ENCODE data around the gene NTF3.
A peak's percentile ranks its signal among the peaks of the same experiment; 100 is the strongest.

Gene NTF3

GRCh38 chr12:5407034-5407856 is 24.7 kb upstream of the NTF3 start:
- DNase-seq (ENCODE audit: low spot score): no peak
- in situ Hi-C loops (cut with MboI; ENCODE audit: low pct_unique_long_range_greater_than_20kb, low sequenced_read_pairs, unreplicated experiment): no loop called here
- TF ChIP-seq CTCF (IDR thresholded peaks at IDR 0.05; ENCODE audit: extremely low read depth, insufficient read depth, missing control alignments): no peak

DNA sequence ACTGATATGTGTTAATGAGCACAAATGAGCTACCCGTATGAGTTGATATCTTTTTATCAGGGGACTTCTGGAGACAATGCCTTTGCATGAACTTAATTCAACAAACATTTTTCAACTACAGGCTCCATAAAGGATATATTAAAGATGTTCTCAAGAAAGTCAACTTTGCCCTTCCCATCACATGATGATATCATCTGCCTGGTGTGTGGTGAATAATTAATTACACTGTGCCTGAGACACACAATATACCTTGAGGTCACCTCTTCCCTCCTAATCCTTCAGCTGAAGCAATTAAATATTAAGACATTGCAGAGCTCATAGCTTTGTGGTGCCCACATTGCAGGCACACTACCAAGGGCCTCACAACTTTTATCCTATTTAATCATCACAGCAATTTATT is 22.3 kb upstream of the NTF3 start:
- no peak for TF ChIP-seq CTCF (IDR thresholded peaks at IDR 0.05; ENCODE audit: extremely low read depth, insufficient read depth, missing control alignments)
- in situ Hi-C loops (cut with MboI; ENCODE audit: low pct_unique_long_range_greater_than_20kb, low sequenced_read_pairs, unreplicated experiment): no loop called here
- no peak for DNase-seq (ENCODE audit: low spot score)

DNA sequence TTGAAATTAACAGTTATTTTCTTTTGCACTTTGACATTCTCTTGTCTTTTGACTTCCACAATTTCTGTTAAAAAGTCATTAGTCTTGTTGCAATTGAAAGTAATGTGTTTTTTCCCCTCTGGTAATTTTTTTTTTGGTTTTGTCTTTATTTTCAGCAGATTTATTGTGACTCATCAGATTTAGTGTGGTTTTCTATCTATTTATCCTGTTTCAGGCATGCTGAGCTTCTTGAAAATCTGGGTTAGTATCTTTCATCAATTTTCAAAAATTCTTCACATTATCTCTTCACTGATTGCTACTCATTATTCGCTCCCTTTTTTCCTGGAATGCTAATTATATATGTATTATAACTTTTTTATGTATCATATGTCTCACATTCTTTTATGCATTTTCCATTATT is 15.3 kb upstream of the NTF3 start:
- no peak for DNase-seq (ENCODE audit: low spot score)
- TF ChIP-seq CTCF (IDR thresholded peaks at IDR 0.05; ENCODE audit: extremely low read depth, insufficient read depth, missing control alignments): no peak
- in situ Hi-C loops (cut with MboI; ENCODE audit: low pct_unique_long_range_greater_than_20kb, low sequenced_read_pairs, unreplicated experiment): no loop called here

DNA sequence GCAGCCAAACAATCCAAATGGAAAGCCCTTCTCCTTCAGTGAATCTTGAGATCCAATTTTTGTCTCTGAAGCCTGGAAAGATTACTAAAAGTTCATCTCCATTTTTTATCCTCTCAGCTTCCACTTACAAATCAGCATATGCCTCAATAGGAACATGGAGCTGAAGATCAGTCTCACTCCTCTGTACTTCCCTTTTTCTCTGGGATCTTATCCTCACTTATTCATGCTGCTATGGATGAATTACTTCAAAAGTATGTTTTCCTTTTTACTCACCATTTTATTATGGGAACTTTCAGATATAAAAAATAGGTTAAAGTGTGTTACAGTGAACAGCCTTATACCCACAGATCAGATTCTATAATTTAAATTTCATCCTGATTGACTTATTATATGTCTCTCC is 14.4 kb upstream of the NTF3 start:
- TF ChIP-seq CTCF (IDR thresholded peaks at IDR 0.05; ENCODE audit: extremely low read depth, insufficient read depth, missing control alignments): no peak
- DNase-seq (ENCODE audit: low spot score): no peak
- in situ Hi-C loops (cut with MboI; ENCODE audit: low pct_unique_long_range_greater_than_20kb, low sequenced_read_pairs, unreplicated experiment): no loop called here

DNA sequence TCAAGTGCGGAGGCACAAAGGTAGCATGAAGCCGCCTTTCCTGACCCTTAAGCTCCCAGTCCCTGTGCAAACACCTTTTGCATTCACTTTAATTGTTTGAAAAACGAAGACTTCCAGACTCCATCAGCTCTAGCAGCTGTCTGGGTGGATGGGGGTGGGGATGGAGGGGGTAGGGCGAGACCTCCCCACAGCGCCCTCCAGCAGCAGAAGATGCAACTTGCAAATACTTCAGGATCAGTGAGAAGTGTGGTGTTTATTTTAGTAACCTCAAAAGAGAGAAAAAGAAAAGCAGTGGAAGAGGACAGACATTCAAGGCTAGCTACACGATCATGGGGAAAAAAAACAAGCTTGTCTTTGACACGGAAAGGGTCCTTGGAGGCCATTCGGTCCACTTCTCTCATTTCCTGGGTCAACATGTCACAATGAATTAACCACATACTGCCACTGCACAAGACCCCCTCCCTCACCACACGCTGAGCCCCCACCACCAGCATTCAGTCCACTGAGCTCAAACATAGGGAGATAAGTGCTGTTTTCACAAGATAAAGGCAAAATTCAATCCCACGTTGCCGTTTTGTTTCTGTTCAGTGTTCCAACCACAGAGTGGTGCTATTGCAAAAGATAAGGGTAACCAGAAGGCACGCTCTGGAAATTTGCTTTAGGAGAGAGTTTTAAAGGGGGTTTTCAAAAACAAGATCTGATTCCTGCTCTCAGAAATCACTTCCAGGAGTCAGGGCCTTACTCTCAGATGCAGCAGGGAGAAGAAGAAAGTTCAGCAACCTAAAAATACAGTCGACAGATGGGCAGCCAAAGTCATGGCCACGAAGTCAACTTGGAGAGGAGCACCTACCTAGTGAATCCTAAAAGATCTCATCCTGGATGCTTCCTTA is 3.3 kb upstream of the NTF3 start:
- DNase-seq (ENCODE audit: low spot score): no peak
- peak; percentile 26 for TF ChIP-seq CTCF (IDR thresholded peaks at IDR 0.05; ENCODE audit: extremely low read depth, insufficient read depth, missing control alignments)
- in situ Hi-C loops (cut with MboI; ENCODE audit: low pct_unique_long_range_greater_than_20kb, low sequenced_read_pairs, unreplicated experiment): no loop called here

DNA sequence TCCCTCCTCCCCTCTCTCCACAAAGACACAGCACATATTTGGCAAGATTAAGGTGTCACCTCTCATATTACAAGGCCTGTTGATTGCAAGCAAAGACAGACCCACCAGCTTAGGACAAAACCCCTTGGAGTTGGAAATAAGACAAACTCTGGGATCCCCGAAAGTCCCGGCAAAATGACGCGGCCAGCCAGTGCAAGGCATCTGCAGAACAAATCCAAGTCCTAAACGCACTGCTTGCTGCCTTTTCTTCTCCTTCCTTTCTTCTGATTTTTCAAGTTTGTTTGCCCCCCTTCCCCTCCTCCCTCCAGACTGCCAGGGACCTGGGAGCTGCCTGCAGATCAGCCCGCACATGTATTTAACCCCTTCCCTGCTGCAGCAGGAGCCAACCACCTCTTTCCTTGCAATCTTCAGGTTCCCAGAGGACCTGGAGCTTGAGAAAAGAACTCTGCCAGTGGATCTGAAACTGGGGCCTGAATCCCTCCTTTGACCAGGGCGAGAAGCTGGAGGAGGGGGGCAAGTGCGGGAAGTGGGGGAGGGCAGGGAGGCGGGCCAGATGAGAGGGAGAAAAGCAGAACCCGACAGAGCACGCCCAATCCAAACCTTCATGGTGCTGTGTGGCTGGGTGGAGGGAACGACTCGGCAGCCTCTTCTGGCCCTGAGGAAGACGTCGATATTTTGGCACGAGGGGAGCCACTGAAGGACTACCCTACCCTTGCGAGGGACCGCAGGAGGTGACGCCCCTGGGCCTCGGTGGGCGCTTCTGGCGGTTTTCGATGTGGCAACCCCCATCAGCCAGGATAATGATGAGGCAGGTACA is 2.0 kb upstream of the NTF3 start:
- in situ Hi-C loops (cut with MboI; ENCODE audit: low pct_unique_long_range_greater_than_20kb, low sequenced_read_pairs, unreplicated experiment): no loop called here
- no peak for TF ChIP-seq CTCF (IDR thresholded peaks at IDR 0.05; ENCODE audit: extremely low read depth, insufficient read depth, missing control alignments)
- DNase-seq (ENCODE audit: low spot score): no peak
